ENCODE data around the gene TAS2R30.

- no peak for TF ChIP-seq JUND (IDR thresholded peaks at IDR 0.05)
- TF ChIP-seq MAX (IDR thresholded peaks at IDR 0.05), result no peak
- no peak for TF ChIP-seq NR2F2 (IDR thresholded peaks at IDR 0.05)
- TF ChIP-seq GABPA (IDR thresholded peaks at IDR 0.05 in 1 of 2, conservative IDR thresholded peaks at IDR 0.05 in 1 of 2), result no peak
- TF ChIP-seq CTCF (IDR thresholded peaks at IDR 0.05; ENCODE audit: low read depth, low read length, missing input control), result no peak
- no peak for TF ChIP-seq YY1 (IDR thresholded peaks at IDR 0.05)
- TF ChIP-seq REST (IDR thresholded peaks at IDR 0.05), result no peak
Measured at GRCh38 chr12:11108862-11109261, 25.6 kb downstream of the TAS2R30 start.
